GM19351 (cell line): ENCODE measurements around the gene SLIT1.

Source experiments
- ATAC-seq: cut with Tn5 transposase; IDR thresholded peaks from one replicate; pipeline ENCODE4 v1.9.1; 2021; ENCODE audit warnings: mild to moderate bottlenecking, moderate library complexity; ENCODE audit not compliant: unreplicated experiment

The SLIT1 gene

GRCh38 chr10:97142834-97143233 lies 42.9 kb downstream of the SLIT1 start:
- ATAC-seq, result no peak

GRCh38 chr10:97140902-97141745 lies 44.6 kb downstream of the SLIT1 start:
- ATAC-seq, result no peak

DNA sequence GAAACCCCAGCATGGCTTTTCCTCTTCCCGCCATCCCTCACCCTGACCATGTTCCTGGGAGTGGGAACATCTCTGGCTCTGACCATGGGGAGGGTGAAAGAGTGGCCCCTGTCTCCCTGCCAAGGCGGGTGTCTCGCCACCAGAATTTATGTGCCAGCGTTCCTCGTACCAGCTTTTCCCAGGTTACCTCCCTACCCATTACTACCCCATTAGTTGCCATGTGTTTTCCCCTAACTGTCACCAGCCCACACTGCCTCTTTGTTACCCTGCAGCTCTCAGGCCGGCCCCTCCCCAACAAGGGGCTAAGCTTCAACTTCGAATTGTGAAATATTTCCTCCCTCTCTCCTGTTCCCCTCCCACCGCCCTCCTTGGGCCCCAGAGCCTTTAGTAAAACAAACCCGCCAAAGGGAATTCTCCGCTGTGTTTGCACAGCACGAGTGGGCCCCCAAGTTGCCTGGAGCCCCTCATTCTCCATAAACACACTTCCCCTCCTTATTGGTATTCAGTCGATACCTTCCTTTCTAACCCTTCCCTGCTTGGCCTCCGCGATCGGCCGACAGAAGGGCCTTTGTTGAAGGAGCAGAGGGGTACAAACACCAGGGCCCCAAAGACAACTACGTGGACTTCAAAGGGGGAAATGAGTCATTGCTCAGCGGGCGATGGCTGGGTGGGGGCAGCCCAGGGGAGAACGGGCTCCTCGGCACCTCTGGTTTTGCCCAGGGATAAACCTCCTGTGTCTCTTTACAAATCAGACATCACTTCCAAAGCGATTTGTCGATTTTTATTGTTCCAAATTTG lies 45.5 kb downstream of the SLIT1 start:
- no peak for ATAC-seq

GRCh38 chr10:97139651-97140048 lies 46.1 kb downstream of the SLIT1 start:
- ATAC-seq, result no peak

DNA sequence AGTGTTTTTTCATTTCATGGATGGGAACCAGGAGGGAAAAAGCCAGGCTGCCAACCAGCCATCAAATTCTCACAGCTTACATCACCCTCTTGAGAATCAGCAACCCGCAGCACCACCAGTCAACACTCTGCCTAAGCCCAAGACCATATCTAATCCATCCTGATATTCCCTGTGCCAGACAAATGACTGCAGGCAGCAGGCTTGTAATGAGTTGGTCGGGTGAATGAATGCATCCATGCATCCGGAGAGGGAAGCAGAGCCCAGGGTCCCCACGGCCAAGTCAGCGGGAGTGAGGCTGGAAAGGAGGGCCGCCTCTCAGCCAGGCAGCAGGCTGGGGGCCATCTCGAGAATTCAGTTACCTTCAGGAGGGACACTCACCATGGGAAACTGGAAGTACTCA lies 46.9 kb downstream of the SLIT1 start:
- no peak for ATAC-seq

GRCh38 chr10:97138174-97138573 lies 47.6 kb downstream of the SLIT1 start:
- ATAC-seq, result no peak

DNA sequence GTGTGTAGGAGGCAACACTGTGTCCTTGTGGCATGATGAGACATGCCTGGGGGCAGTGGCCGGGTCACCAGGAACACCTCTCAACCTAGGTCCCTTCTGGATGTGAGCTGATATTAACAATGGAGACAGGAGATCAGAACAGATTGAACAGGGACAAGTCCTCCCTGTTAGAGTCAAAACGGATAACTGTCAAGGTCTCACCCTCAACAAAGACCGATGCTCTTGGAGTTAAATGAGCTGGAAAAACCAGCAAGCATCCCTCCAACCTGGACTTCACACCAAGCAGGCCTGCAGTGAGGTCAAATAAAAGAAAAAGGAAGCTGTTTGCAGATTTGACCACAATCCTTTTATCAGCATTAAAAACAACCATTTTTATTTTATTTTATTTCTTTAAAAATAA lies 49.0 kb downstream of the SLIT1 start:
- ATAC-seq, result no peak

DNA sequence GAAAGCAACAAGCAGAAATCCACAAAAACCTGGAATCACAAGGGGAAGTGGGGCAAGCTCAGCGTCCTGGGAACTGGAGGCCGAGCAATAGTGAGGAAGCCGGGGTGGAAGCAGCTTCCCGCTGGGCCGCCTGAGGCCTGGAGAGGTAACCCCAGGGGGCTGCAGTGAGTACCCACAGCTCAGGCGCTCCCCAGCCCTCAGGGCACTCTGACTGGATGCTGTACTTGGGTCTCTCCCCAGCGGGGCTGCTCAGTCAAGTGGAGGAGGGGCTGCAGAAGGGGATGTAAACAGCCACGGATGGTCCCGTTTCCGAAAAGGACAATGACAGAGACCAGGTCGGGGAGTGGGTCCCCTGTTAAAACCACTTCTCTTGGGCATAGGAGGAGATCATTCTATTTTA lies 50.3 kb downstream of the SLIT1 start:
- no peak for ATAC-seq

DNA sequence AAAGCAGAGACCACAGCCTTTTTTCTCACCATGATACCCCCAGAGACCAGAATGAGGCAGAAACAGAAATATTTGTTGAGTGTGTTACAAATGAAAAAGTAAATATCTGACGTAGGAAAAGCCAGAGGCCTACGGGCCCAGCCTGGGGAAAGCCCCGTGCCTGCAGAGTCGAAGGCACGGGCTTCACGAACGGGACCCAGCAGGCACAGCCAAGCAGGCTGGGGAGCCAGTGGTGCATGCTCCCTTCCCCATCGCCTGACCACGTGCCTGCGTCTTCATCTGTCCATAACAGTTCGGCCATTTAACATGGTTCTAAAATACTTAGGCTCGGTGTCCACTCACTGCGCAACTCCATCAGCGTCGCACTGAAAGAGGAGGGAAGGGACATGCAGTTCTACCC lies 50.8 kb downstream of the SLIT1 start:
- ATAC-seq, result no peak

DNA sequence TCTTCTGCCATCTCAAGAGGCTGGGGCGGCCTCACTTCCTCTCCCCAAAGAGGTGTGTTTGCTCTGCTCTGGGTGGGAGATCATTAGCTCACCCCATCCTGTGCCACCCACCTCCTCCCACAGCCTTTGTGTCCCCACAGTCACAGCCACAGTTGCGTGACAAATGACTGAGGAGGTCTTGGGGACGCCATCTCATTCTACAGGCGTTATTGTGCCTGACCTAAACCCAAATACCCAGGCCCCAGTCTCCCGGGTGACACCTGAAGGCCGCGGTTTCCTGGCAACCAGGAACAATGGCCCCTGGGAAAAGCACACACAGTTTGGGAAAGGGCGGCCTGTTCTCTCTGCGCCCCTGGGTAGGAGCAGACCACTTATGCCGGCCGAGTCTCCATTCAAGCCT lies 51.6 kb downstream of the SLIT1 start:
- no peak for ATAC-seq

- no peak for ATAC-seq
These were observed 53.5 kb downstream of the SLIT1 start for GRCh38 chr10:97132273-97132672.

- ATAC-seq, result no peak
These were observed 54.1 kb downstream of the SLIT1 start for GRCh38 chr10:97131666-97132065.

DNA sequence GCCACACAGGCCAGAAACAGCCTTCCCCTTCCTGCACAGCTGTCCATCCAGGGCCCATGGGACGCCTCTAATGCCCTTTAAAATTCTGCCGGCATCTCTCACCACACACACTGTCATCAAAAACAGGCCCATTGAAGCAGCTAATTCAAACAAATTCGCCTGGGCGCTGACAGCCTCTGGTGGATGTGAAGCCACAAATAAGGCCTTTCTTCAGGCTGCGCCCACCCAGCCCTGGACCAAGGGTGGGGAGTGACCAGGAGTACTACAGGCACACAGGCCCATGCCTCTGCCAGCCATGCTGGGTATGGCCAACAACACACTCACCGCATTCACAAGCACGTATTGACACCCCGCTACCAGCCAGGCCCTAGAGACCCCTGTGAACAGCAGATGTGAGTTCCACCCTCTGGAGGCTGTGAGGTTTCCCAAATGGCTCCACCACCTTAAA lies 54.6 kb downstream of the SLIT1 start:
- ATAC-seq, result no peak

GRCh38 chr10:97129666-97130065 lies 56.1 kb downstream of the SLIT1 start:
- no peak for ATAC-seq

- no peak for ATAC-seq
These were observed 57.1 kb downstream of the SLIT1 start for GRCh38 chr10:97128516-97129154.

DNA sequence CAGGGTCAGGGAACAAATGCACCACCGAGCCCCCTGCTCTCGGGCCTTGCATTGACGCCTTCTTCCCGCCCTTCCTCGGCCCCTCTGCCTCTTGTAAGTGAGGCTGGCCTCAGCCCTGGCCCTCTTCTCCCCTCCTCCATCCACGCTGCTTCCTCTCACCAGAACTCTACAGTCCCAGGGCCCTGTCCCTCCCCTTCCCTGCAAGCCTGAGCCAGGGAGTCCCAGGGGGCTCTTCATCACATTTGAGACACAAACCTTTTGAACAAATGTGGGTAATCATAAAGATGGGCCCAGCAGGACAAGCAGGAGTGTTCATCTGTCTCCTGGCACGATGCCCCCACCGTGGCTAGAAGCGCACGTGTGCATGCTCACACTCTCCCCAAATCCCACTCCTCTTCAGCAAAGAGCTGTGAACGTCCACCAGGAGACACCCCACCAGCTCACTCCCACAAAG lies 57.7 kb downstream of the SLIT1 start:
- ATAC-seq, result no peak

DNA sequence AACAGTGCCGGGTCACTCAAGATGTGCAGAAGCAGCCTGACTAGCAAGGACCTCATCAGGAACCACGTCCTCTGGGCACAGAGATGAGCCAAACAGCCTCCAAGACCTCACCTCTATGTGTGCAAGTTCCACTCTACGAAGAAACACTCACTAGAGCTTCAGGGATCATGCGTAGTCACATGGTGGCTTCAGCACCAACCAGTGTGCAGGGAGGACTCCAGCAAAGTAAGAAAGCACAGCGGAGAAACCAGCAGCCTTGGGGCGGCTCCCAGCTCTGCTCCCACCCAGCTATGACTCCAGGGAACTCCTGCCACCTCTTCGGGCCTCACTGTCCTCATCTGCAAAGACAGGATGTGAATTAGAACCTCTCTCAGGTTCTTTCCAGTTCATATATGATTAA lies 58.2 kb downstream of the SLIT1 start:
- no peak for ATAC-seq

DNA sequence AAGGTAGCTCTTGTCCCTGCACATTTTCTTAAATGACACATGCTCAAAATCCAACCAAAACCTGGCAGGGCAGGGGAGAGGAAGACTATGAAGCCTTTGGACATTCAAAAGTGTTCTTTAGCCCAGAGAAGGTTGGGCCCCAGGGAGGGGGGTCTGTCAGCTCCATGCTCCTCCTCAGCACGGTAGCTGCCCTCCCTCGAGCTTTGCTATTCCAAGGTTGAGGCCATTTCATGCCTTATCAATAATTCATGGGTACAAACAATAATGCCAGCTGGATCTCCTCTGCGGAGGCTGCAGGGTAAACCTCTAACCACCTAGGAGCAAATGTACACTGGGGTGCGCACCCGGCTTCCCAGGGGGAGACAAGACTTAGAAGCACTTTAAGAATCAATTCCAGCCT lies 61.5 kb downstream of the SLIT1 start:
- ATAC-seq, result no peak

- no peak for ATAC-seq
These were observed 62.0 kb downstream of the SLIT1 start for GRCh38 chr10:97123765-97124164.

- no peak for ATAC-seq
These were observed 64.7 kb downstream of the SLIT1 start for GRCh38 chr10:97121041-97121440.

DNA sequence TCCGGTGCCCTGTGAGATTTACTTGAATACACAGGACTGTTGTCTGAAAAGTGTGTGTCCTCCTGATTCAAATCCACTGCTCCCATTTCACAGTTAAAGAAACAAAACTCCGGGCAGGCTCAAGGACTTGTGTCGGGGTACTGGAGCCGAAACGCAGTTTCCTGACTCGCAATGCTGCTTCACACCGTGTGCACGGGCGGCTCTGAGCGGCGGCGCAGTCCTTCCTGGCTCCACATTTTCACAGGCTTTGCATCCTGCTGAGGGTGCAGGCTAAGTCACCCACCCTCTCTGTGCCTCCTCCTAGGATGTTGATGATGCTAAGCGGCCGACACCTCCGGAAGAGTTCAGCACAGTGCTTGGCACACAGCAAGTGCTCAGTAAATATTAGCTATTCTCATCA lies 65.4 kb downstream of the SLIT1 start:
- no peak for ATAC-seq
